HAP-1 (cell line): ENCODE results near the gene MAGOHB.
"Not testable (repeated sequence)": the region's sequence is repeated elsewhere in the genome, so short reads cannot be mapped to it uniquely, and the experiment has no call there.

Experiments
- DNase-seq, 2 experiments: peaks; one replicate each; pipeline ENCODE4 v3.0.0-alpha.2; 2016 to 2020; ENCODE audit warnings: low spot score in 2 of 2
- H3K27me3 ChIP-seq: fragments of 250-450 bp; sonication (Bioruptor Pico); 2 replicates; pipeline ENCODE4 v1.5.1; 2020; ENCODE audit warnings: low read depth, mild to moderate bottlenecking, moderate library complexity
- H3K36me3 ChIP-seq: fragments of 250-450 bp; sonication (Bioruptor Pico); replicated peaks from 2 replicates; pipeline ENCODE4 v1.5.1; 2020; ENCODE audit warnings: mild to moderate bottlenecking
- H3K4me1 ChIP-seq: fragments of 250-450 bp; sonication (Bioruptor Pico); 2 replicates; pipeline ENCODE4 v1.5.1; 2020; ENCODE audit warnings: mild to moderate bottlenecking
- H3K4me3 ChIP-seq: fragments of 250-450 bp; sonication (Bioruptor Pico); 2 replicates; pipeline ENCODE4 v1.5.1; 2020; ENCODE audit warnings: mild to moderate bottlenecking, moderate library complexity
- H3K9me3 ChIP-seq: fragments of 250-450 bp; sonication (Bioruptor Pico); 2 replicates; pipeline ENCODE4 v1.5.1; 2020; ENCODE audit warnings: mild to moderate bottlenecking, moderate library complexity
- in situ Hi-C: fragments of 300-500 bp; cut with MboI; formaldehyde crosslinking; loops from 3 replicates; pipeline ENCODE4 v1.14.3; 2020; ENCODE audit warnings: low sequenced_read_pairs, inconsistent platforms, mixed read lengths

Gene MAGOHB

DNA sequence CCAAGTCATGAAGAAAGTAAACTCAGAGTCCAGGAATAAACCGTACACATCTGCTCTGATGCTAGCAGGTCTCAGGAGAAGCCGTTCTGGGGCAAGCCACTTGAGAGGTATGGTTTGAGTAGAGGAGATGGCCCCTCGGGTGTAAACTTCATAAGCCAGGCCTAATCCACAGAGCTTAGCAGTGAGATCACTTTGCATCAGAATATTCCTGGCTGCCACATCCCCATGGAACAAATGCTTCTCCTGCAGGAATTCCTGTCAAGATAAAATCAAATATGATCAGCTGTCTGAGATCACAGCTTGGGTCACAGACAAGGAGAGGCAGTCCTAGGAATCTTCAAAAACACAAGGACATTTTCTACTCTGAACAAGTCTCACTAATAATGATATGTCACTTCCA lies 11.2 kb upstream of the MAGOHB start:
- H3K9me3 ChIP-seq, result no peaks in the 10 kb centered on the region
- DNase-seq, result peak; percentile 56 to 63
- H3K36me3 ChIP-seq, result no peaks in the 10 kb centered on the region
- in situ Hi-C loops, result no loop called here
- peaks cover 21% of the 10 kb centered on the region for H3K4me1 ChIP-seq
- H3K4me3 ChIP-seq, result no peak overlapping the region
- H3K27me3 ChIP-seq, result no peaks in the 10 kb centered on the region

GRCh38 chr12:10623131-10623530 lies 9.7 kb upstream of the MAGOHB start:
- H3K27me3 ChIP-seq, result no peaks in the 10 kb centered on the region
- in situ Hi-C loops, result no loop called here
- no peaks in the 10 kb centered on the region for H3K36me3 ChIP-seq
- no peak overlapping the region for H3K4me3 ChIP-seq
- no peak for DNase-seq
- H3K4me1 ChIP-seq, result peaks cover 13% of the 10 kb centered on the region
- H3K9me3 ChIP-seq, result no peaks in the 10 kb centered on the region

DNA sequence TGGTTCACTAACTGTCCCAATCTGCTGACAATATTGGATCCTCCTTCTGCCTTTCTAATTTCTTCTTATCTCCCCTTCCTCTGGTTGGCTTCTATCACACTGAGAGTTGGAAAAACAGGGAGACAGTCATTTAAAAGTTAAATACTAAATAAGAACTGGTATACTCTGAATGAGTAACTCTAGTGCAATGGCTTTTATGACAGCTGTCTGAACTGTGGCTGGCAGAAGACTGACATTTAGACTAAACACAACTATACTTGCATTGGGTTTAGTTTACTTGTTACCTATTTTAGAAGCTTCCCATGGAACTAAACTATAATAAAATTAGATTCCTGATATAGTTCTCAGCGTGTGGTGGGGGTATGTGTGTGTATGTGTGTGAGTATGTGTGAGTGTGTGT lies 7.9 kb upstream of the MAGOHB start:
- H3K4me1 ChIP-seq, result peaks cover 7% of the 10 kb centered on the region; the same call in 1 of the 2 replicates
- no peak for DNase-seq
- H3K36me3 ChIP-seq, result no peaks in the 10 kb centered on the region
- H3K27me3 ChIP-seq, result no peaks in the 10 kb centered on the region
- H3K4me3 ChIP-seq, result no peak overlapping the region
- in situ Hi-C loops, result no loop called here
- H3K9me3 ChIP-seq, result no peaks in the 10 kb centered on the region

GRCh38 chr12:10620078-10620779 lies 6.8 kb upstream of the MAGOHB start:
- Histone ChIP-seq H3K4me1 (peaks cover 7% of the 10 kb centered on the region; the same call in 1 of the 2 replicates), H3K4me3 (no peak overlapping the region), H3K27me3 (no peaks in the 10 kb centered on the region), H3K9me3 (no peaks in the 10 kb centered on the region), H3K36me3 (no peaks in the 10 kb centered on the region)
- in situ Hi-C loops, result no loop called here
- no peak for DNase-seq

- no peaks in the 10 kb centered on the region for H3K27me3 ChIP-seq
- no peak overlapping the region for H3K4me3 ChIP-seq
- H3K9me3 ChIP-seq, result no peaks in the 10 kb centered on the region
- H3K36me3 ChIP-seq, result peaks cover 2% of the 10 kb centered on the region; the same call in 1 of the 2 replicates
- no peak for DNase-seq
- in situ Hi-C loops, result no loop called here
- peaks cover 4% of the 10 kb centered on the region for H3K4me1 ChIP-seq
Measured at GRCh38 chr12:10618338-10618987, 5.1 kb upstream of the MAGOHB start.

GRCh38 chr12:10617863-10618262 lies 4.5 kb upstream of the MAGOHB start:
- no peaks in the 10 kb centered on the region for H3K27me3 ChIP-seq
- DNase-seq, result no peak
- H3K9me3 ChIP-seq, result no peaks in the 10 kb centered on the region
- in situ Hi-C loops, result no loop called here
- peaks cover 5% of the 10 kb centered on the region; the same call in 1 of the 2 replicates for H3K36me3 ChIP-seq
- no peak overlapping the region for H3K4me3 ChIP-seq
- peaks cover 4% of the 10 kb centered on the region for H3K4me1 ChIP-seq

DNA sequence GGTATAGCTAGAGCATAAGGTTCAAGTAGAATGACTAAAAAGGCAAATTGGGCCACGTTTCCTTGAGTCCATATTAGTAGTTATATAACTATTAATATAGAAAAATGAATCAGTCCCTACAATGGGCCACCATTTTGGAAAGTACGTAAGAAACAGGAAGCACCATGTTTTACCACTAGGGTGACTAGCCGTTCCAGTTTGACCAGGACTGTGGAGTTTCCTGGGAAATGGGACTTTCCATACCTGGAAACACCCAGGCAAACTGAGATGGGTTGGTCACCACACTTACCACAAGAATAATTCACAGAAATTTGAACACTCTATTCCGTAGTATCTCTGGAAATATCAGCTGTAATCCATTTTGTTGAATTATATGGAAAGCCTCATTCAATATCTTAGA lies 2.1 kb upstream of the MAGOHB start:
- in situ Hi-C loops, result no loop called here
- DNase-seq, result no peak
- no peaks in the 10 kb centered on the region for H3K9me3 ChIP-seq
- peaks cover 21% of the 10 kb centered on the region for H3K36me3 ChIP-seq
- H3K4me3 ChIP-seq, result no peak overlapping the region
- peaks cover 7% of the 10 kb centered on the region for H3K4me1 ChIP-seq
- H3K27me3 ChIP-seq, result no peaks in the 10 kb centered on the region

GRCh38 chr12:10614056-10614370 lies 604 bp upstream of the MAGOHB start:
- peaks cover 34% of the 10 kb centered on the region for H3K36me3 ChIP-seq
- no peak for DNase-seq
- H3K4me3 ChIP-seq, result peak overlapping the region; percentile 94
- in situ Hi-C loops, result no loop called here
- no peaks in the 10 kb centered on the region for H3K27me3 ChIP-seq
- no peaks in the 10 kb centered on the region for H3K9me3 ChIP-seq
- peaks cover 7% of the 10 kb centered on the region for H3K4me1 ChIP-seq

DNA sequence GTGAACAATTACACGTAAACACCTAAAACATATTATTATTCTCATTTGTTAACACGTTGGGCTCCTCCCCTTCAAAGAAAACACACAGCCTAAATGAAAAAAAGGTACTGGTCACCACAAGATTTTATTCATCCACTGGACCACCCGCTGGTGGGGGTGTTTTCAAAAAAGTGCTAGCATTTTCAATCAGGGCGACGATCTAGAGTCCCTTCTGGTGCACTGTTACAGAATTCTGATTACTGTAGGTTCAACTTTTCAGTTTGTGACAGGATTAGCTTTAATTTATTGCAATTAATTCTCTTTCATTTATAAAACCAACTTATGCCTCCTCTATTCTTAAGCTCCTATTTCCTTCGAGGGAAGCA lies 443 bp downstream of the MAGOHB start:
- in situ Hi-C loops, result no loop called here
- no peaks in the 10 kb centered on the region for H3K27me3 ChIP-seq
- no peak for DNase-seq

DNA sequence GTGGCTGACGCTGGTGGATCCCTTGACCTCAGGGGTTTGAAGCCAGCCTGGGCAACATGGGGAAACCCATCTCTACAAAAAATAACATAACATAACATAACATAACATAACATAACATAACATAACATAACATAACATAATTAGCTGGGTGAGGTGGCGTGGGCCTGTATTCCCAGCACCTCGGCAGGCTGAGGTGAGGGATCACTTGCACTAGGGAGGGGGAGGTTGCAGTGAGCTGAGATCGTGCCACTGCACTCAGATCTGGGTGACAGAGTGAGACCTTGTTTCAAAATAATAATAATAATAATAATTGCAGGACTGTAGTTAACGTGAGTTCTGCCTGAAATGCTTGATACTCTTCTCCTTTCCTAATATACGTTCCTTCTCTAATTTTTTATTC lies 1.3 kb downstream of the MAGOHB start:
- Histone ChIP-seq H3K27me3 (no peaks in the 10 kb centered on the region), H3K4me1 (peaks cover 7% of the 10 kb centered on the region), H3K36me3 (peaks cover 51% of the 10 kb centered on the region), H3K9me3 (no peaks in the 10 kb centered on the region), H3K4me3 (peak overlapping the region; percentile 94)
- in situ Hi-C loops, result no loop called here
- DNase-seq, result no peak

More for the DNA sequence above, 443 bp downstream of the MAGOHB start:
- Histone ChIP-seq H3K36me3 (peaks cover 43% of the 10 kb centered on the region), H3K4me1 (peaks cover 7% of the 10 kb centered on the region), H3K9me3 (no peaks in the 10 kb centered on the region), H3K4me3 (peak overlapping the region; percentile 94)

- H3K4me3 ChIP-seq, H3K27me3 ChIP-seq, DNase-seq, in situ Hi-C loops, H3K9me3 ChIP-seq, H3K4me1 ChIP-seq: not testable (repeated sequence)
- H3K36me3 ChIP-seq, result peaks cover 55% of the 10 kb centered on the region
Measured at GRCh38 chr12:10611258-10611657, 2.2 kb downstream of the MAGOHB start.

- Histone ChIP-seq H3K4me1 (peaks cover 7% of the 10 kb centered on the region), H3K36me3 (peaks cover 62% of the 10 kb centered on the region), H3K27me3 (no peaks in the 10 kb centered on the region), H3K4me3 (no peak overlapping the region), H3K9me3 (no peaks in the 10 kb centered on the region)
- DNase-seq, result no peak
- in situ Hi-C loops, result no loop called here
Measured at GRCh38 chr12:10610188-10610587, 3.2 kb downstream of the MAGOHB start.

- H3K9me3 ChIP-seq, result no peaks in the 10 kb centered on the region
- peak in 1 of 2 experiments; percentile 37 for DNase-seq
- H3K36me3 ChIP-seq, result peaks cover 59% of the 10 kb centered on the region
- in situ Hi-C loops, result no loop called here
- H3K4me1 ChIP-seq, result peaks cover 4% of the 10 kb centered on the region; the same call in 1 of the 2 replicates
- no peak overlapping the region for H3K4me3 ChIP-seq
- H3K27me3 ChIP-seq, result no peaks in the 10 kb centered on the region
Measured at GRCh38 chr12:10607885-10608458, 5.4 kb downstream of the MAGOHB start.

- no peak overlapping the region for H3K4me3 ChIP-seq
- DNase-seq, result no peak
- H3K27me3 ChIP-seq, result no peaks in the 10 kb centered on the region
- H3K9me3 ChIP-seq, result no peaks in the 10 kb centered on the region
- H3K36me3 ChIP-seq, result peaks cover 17% of the 10 kb centered on the region
- no peaks in the 10 kb centered on the region for H3K4me1 ChIP-seq
- in situ Hi-C loops, result no loop called here
Measured at GRCh38 chr12:10601860-10602259, 11.5 kb downstream of the MAGOHB start.
